ENCODE data around the gene HSD17B1. TPM values are rescaled to one million over a fixed set of nuclear protein-coding genes. Genes with fewer than 3 reads are reported as not detected.

The HSD17B1 gene
- total and polyA plus RNA-seq, 2 of the 13 experiments (the other 11 are each of a cell fraction or from before 2014, with no cell fraction given) = 0.54 to 0.93 TPM

DNA sequence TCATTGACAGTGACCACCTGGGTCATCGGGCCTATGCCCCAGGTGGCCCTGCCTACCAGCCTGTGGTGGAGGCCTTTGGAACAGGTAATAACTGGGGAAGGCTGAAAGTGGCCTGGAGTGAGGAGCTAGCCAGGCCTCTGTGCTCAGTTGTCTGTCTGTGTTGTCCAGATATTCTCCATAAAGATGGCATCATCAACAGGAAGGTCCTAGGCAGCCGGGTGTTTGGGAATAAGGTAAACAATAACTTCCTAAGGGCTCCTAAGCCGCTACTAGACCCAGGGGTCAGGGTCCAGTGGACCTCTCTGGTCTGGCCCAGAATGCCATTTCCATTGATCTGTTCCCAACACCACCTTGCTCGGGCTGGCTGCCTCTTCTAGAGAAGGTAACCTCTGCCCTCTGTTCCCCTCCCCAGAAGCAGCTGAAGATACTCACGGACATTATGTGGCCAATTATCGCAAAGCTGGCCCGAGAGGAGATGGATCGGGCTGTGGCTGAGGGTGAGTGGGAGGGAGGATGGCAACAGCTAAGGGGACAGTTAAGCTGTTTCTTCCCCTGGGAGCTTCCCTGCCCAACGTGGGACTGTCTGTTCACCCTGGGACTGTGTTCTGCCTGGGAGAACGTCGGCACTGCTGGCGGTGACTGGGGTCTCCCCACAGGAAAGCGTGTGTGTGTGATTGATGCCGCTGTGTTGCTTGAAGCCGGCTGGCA, 12.2 kb downstream of the HSD17B1 start (continued):
- TF ChIP-seq HOXA5 (CRISPR knock-in tag; IDR thresholded peaks at IDR 0.05) = peak; percentile 76; the same call in 1 of the 2 replicates
- 0 out of 2 replicates have a peak, but pooled peaks have one; percentile 25 for TF ChIP-seq ZNF773 (CRISPR knock-in tag; IDR thresholded peaks at IDR 0.05; ENCODE audit: borderline replicate concordance)
- TF ChIP-seq ZNF564 (CRISPR knock-in tag; IDR thresholded peaks at IDR 0.05) = no peak; the same call in 1 of the 2 replicates
- TF ChIP-seq HNF4A (CRISPR knock-in tag; IDR thresholded peaks at IDR 0.05) = peak; percentile 96
- no peak for TF ChIP-seq DNMT3B (CRISPR knock-in tag; conservative IDR thresholded peaks at IDR 0.05)
- TF ChIP-seq, protein P1, sequence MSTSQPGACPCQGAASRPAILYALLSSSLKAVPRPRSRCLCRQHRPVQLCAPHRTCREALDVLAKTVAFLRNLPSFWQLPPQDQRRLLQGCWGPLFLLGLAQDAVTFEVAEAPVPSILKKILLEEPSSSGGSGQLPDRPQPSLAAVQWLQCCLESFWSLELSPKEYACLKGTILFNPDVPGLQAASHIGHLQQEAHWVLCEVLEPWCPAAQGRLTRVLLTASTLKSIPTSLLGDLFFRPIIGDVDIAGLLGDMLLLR (CRISPR knock-in tag; IDR thresholded peaks at IDR 0.05) = peak; percentile 24; the same call in 1 of the 2 replicates
- peak; percentile 52 for TF ChIP-seq ZNF317 (CRISPR knock-in tag; IDR thresholded peaks at IDR 0.05)
- TF ChIP-seq, protein P2, sequence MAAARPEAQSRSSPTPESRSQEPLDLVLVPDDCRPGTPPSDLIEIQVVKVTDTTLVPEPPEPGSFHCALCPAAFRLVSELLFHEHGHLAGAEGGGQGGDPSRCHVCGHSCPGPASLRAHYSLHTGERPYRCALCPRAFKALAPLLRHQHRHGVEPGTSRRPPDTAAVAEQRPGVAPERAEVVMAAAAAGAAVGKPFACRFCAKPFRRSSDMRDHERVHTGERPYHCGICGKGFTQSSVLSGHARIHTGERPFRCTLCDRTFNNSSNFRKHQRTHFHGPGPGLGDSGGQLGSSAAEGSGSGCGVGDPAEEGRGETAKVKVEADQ (CRISPR knock-in tag; IDR thresholded peaks at IDR 0.05; ENCODE audit: borderline replicate concordance) = 0 out of 2 replicates have a peak, but pooled peaks have one; percentile 62
- TF ChIP-seq GATAD2A (CRISPR knock-in tag; IDR thresholded peaks at IDR 0.05) = peak; percentile 96
- peak; percentile 60 for TF ChIP-seq TARDBP (CRISPR knock-in tag; IDR thresholded peaks at IDR 0.05)
- TF ChIP-seq SRY (CRISPR knock-in tag; IDR thresholded peaks at IDR 0.05) = 0 out of 2 replicates have a peak, but pooled peaks have one; percentile 27
- no peak for TF ChIP-seq ZNF674 (CRISPR knock-in tag; IDR thresholded peaks at IDR 0.05; ENCODE audit: low read depth)
- TF ChIP-seq, protein P3, sequence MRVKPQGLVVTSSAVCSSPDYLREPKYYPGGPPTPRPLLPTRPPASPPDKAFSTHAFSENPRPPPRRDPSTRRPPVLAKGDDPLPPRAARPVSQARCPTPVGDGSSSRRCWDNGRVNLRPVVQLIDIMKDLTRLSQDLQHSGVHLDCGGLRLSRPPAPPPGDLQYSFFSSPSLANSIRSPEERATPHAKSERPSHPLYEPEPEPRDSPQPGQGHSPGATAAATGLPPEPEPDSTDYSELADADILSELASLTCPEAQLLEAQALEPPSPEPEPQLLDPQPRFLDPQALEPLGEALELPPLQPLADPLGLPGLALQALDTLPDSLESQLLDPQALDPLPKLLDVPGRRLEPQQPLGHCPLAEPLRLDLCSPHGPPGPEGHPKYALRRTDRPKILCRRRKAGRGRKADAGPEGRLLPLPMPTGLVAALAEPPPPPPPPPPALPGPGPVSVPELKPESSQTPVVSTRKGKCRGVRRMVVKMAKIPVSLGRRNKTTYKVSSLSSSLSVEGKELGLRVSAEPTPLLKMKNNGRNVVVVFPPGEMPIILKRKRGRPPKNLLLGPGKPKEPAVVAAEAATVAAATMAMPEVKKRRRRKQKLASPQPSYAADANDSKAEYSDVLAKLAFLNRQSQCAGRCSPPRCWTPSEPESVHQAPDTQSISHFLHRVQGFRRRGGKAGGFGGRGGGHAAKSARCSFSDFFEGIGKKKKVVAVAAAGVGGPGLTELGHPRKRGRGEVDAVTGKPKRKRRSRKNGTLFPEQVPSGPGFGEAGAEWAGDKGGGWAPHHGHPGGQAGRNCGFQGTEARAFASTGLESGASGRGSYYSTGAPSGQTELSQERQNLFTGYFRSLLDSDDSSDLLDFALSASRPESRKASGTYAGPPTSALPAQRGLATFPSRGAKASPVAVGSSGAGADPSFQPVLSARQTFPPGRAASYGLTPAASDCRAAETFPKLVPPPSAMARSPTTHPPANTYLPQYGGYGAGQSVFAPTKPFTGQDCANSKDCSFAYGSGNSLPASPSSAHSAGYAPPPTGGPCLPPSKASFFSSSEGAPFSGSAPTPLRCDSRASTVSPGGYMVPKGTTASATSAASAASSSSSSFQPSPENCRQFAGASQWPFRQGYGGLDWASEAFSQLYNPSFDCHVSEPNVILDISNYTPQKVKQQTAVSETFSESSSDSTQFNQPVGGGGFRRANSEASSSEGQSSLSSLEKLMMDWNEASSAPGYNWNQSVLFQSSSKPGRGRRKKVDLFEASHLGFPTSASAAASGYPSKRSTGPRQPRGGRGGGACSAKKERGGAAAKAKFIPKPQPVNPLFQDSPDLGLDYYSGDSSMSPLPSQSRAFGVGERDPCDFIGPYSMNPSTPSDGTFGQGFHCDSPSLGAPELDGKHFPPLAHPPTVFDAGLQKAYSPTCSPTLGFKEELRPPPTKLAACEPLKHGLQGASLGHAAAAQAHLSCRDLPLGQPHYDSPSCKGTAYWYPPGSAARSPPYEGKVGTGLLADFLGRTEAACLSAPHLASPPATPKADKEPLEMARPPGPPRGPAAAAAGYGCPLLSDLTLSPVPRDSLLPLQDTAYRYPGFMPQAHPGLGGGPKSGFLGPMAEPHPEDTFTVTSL (CRISPR knock-in tag; IDR thresholded peaks at IDR 0.05; ENCODE audit: borderline replicate concordance) = peak; percentile 65; the same call in 1 of the 2 replicates
- peak; percentile 65; the same call in 1 of the 2 replicates for TF ChIP-seq GATAD1 (CRISPR knock-in tag; IDR thresholded peaks at IDR 0.05)
- TF ChIP-seq, protein P4, sequence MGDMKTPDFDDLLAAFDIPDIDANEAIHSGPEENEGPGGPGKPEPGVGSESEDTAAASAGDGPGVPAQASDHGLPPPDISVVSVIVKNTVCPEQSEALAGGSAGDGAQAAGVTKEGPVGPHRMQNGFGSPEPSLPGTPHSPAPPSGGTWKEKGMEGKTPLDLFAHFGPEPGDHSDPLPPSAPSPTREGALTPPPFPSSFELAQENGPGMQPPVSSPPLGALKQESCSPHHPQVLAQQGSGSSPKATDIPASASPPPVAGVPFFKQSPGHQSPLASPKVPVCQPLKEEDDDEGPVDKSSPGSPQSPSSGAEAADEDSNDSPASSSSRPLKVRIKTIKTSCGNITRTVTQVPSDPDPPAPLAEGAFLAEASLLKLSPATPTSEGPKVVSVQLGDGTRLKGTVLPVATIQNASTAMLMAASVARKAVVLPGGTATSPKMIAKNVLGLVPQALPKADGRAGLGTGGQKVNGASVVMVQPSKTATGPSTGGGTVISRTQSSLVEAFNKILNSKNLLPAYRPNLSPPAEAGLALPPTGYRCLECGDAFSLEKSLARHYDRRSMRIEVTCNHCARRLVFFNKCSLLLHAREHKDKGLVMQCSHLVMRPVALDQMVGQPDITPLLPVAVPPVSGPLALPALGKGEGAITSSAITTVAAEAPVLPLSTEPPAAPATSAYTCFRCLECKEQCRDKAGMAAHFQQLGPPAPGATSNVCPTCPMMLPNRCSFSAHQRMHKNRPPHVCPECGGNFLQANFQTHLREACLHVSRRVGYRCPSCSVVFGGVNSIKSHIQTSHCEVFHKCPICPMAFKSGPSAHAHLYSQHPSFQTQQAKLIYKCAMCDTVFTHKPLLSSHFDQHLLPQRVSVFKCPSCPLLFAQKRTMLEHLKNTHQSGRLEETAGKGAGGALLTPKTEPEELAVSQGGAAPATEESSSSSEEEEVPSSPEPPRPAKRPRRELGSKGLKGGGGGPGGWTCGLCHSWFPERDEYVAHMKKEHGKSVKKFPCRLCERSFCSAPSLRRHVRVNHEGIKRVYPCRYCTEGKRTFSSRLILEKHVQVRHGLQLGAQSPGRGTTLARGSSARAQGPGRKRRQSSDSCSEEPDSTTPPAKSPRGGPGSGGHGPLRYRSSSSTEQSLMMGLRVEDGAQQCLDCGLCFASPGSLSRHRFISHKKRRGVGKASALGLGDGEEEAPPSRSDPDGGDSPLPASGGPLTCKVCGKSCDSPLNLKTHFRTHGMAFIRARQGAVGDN (CRISPR knock-in tag; IDR thresholded peaks at IDR 0.05) = peak; percentile 87
- no peak; the same call in 1 of the 2 replicates for TF ChIP-seq YEATS4 (CRISPR knock-in tag; IDR thresholded peaks at IDR 0.05; ENCODE audit: borderline replicate concordance)
- peak; percentile 58; the same call in 1 of the 2 replicates for TF ChIP-seq BCL6 (CRISPR knock-in tag; IDR thresholded peaks at IDR 0.05)
- peak; percentile 29; the same call in 1 of the 2 replicates for TF ChIP-seq ZNF746 (CRISPR knock-in tag; IDR thresholded peaks at IDR 0.05)
- TF ChIP-seq ZNF260 (CRISPR knock-in tag; IDR thresholded peaks at IDR 0.05; ENCODE audit: borderline replicate concordance, low read depth) = no peak
